MM.1S (cell line): ENCODE measurements around the gene SPO11.

ENCODE experiments used
- DNase-seq: peaks from one replicate; pipeline ENCODE4 v3.0.0-alpha.2; 2015
- H2AFZ ChIP-seq: fragments of 300-600 bp; sonication (generic); 2 replicates; pipeline ENCODE4 v1.6.0; 2016; ENCODE audit warnings: antibody characterized with exemption, low read length
- H3F3A ChIP-seq: fragments of 300-600 bp; sonication (generic); 2 replicates; pipeline ENCODE4 v1.6.1; 2016; ENCODE audit warnings: mild to moderate bottlenecking, antibody characterized with exemption, low read length, moderate library complexity, mixed read lengths; ENCODE audit not compliant: insufficient read depth
- H3K27ac ChIP-seq: fragments of 300-600 bp; sonication (generic); 2 replicates; pipeline ENCODE4 v1.5.1; 2016; ENCODE audit warnings: mild to moderate bottlenecking, low read length
- H3K27me3 ChIP-seq: fragments of 300-600 bp; sonication (generic); replicated peaks from 2 replicates; pipeline ENCODE4 v1.6.0; 2016; ENCODE audit warnings: low read length; ENCODE audit not compliant: insufficient read depth
- H3K36me3 ChIP-seq: fragments of 300-600 bp; sonication (generic); replicated peaks from 2 replicates; pipeline ENCODE4 v1.6.1; 2016; ENCODE audit warnings: mild to moderate bottlenecking, low read length, mixed read lengths; ENCODE audit not compliant: insufficient read depth
- H3K4me1 ChIP-seq: fragments of 300-600 bp; sonication (generic); 2 replicates; pipeline ENCODE4 v1.6.1; 2016; ENCODE audit warnings: low read length, mixed read lengths
- H3K4me2 ChIP-seq: fragments of 300-600 bp; sonication (generic); 2 replicates; pipeline ENCODE4 v1.6.0; 2016; ENCODE audit warnings: low read depth, low read length
- H3K4me3 ChIP-seq: fragments of 300-600 bp; sonication (generic); 2 replicates; pipeline ENCODE4 v1.5.1; 2016; ENCODE audit warnings: low read length, mixed read lengths
- H3K79me2 ChIP-seq: fragments of 300-600 bp; sonication (generic); 2 replicates; pipeline ENCODE4 v1.6.1; 2016; ENCODE audit warnings: mixed run types, low read length, mixed read lengths
- H3K9ac ChIP-seq: fragments of 300-600 bp; sonication (generic); 2 replicates; pipeline ENCODE4 v1.6.1; 2016; ENCODE audit warnings: low read length, mixed read lengths
- H3K9me2 ChIP-seq: fragments of 300-600 bp; sonication (generic); replicated peaks from 2 replicates; pipeline ENCODE4 v1.6.1; 2016; ENCODE audit warnings: mild to moderate bottlenecking, low read length, mixed read lengths; ENCODE audit not compliant: insufficient read depth
- H3K9me3 ChIP-seq: fragments of 300-600 bp; sonication (generic); replicated peaks from 2 replicates; pipeline ENCODE4 v1.6.1; 2016; ENCODE audit warnings: mild to moderate bottlenecking, low read length, mixed read lengths; ENCODE audit not compliant: insufficient read depth
- H4K20me1 ChIP-seq: fragments of 300-600 bp; sonication (generic); 2 replicates; pipeline ENCODE4 v1.6.1; 2016; ENCODE audit warnings: mild to moderate bottlenecking, low read length, moderate library complexity, mixed read lengths; ENCODE audit not compliant: insufficient read depth
- CTCF ChIP-seq: fragments of 300-600 bp; sonication (generic); IDR thresholded peaks from 2 replicates; pipeline ENCODE4 v1.5.1; 2016; ENCODE audit warnings: antibody characterized with exemption, low read length, mixed read lengths
- EZH2 ChIP-seq: fragments of 300-600 bp; sonication (generic); optimal IDR thresholded peaks from 2 replicates; pipeline ENCODE3; 2017; ENCODE audit warnings: low read depth, mild to moderate bottlenecking, antibody characterized with exemption, low read length, mixed read lengths
- EZH2phosphoT487 ChIP-seq: fragments of 300-600 bp; sonication (generic); IDR thresholded peaks from 2 replicates; pipeline ENCODE4 v1.6.1; 2018; ENCODE audit warnings: antibody characterized with exemption, low read length

SPO11 gene

GRCh38 chr20:57388953-57389694, 59.5 kb downstream of the SPO11 start:
- Histone ChIP-seq H4K20me1 (peaks cover 2% of the 10 kb centered on the region; the same call in 1 of the 2 replicates), H3K27me3 (no peaks in the 10 kb centered on the region), H3K9me3 (no peaks in the 10 kb centered on the region), H3K36me3 (peaks cover 1% of the 10 kb centered on the region; the same call in 1 of the 2 replicates), H3K4me1 (peaks cover 35% of the 10 kb centered on the region), H3K27ac (peak overlapping the region; percentile 60; the same call in 1 of the 2 replicates), H3K79me2 (peaks cover 58% of the 10 kb centered on the region), H3K4me3 (peak overlapping the region; percentile 62), H3F3A (peaks cover 42% of the 10 kb centered on the region), H3K9ac (peak overlapping the region; percentile 73), H3K4me2 (peak overlapping the region; percentile 99), H2AFZ (peak overlapping the region; percentile 37), H3K9me2 (no peaks in the 10 kb centered on the region)
- peak; percentile 81 for DNase-seq
- no peak for TF ChIP-seq EZH2phosphoT487
- no peak for TF ChIP-seq EZH2
- TF ChIP-seq CTCF: peak; percentile 34

- Histone ChIP-seq H2AFZ (peak overlapping the region; percentile 37), H3K36me3 (peaks cover 8% of the 10 kb centered on the region; the same call in 1 of the 2 replicates), H3K27ac (peak overlapping the region; percentile 60; the same call in 1 of the 2 replicates), H4K20me1 (peaks cover 8% of the 10 kb centered on the region; the same call in 1 of the 2 replicates), H3K4me3 (peak overlapping the region; percentile 62), H3K9me2 (no peaks in the 10 kb centered on the region), H3K27me3 (no peaks in the 10 kb centered on the region), H3K9ac (peak overlapping the region; percentile 73), H3K9me3 (no peaks in the 10 kb centered on the region), H3K79me2 (peaks cover 65% of the 10 kb centered on the region), H3F3A (peaks cover 42% of the 10 kb centered on the region), H3K4me2 (peak overlapping the region; percentile 99), H3K4me1 (peaks cover 35% of the 10 kb centered on the region)
- TF ChIP-seq EZH2: no peak
- TF ChIP-seq EZH2phosphoT487: no peak
- no peak for TF ChIP-seq CTCF
- no peak for DNase-seq
Observed at GRCh38 chr20:57389695-57390603, 60.3 kb downstream of the SPO11 start.

GRCh38 chr20:57390604-57391438, 61.2 kb downstream of the SPO11 start, which contains the start of gene RBM38:
TSS of gene RBM38 (plus strand) at chr20:57391396. CDS start at chr20:57391582, 186 bp downstream.
- H4K20me1 ChIP-seq: peaks cover 17% of the 10 kb centered on the region; the same call in 1 of the 2 replicates
- H3K9me2 ChIP-seq: no peaks in the 10 kb centered on the region
- peak within 1 kb of the TSS; percentile 99 for H3K4me3 ChIP-seq
- peak; percentile 80 for DNase-seq
- H3K9ac ChIP-seq: peak within 1 kb of the TSS; percentile 100
- peaks cover 51% of the 10 kb centered on the region for H3F3A ChIP-seq
- H3K4me1 ChIP-seq: peaks cover 40% of the 10 kb centered on the region
- no peaks in the 10 kb centered on the region for H3K27me3 ChIP-seq
- peak within 1 kb of the TSS; percentile 52 for H2AFZ ChIP-seq
- no peaks in the 10 kb centered on the region for H3K9me3 ChIP-seq
- H3K36me3 ChIP-seq: peaks cover 10% of the 10 kb centered on the region; the same call in 1 of the 2 replicates
- TF ChIP-seq CTCF: no peak
- no peak for TF ChIP-seq EZH2phosphoT487
- TF ChIP-seq EZH2: no peak
- peak within 1 kb of the TSS; percentile 100 for H3K27ac ChIP-seq
- peak within 1 kb of the TSS; percentile 99 for H3K4me2 ChIP-seq
- H3K79me2 ChIP-seq: peaks cover 69% of the 10 kb centered on the region
